Activated CD8-positive, alpha-beta memory T cell treated with anti-CD3 and anti-CD28 coated beads for 1 hour (primary cell): ENCODE measurements around the gene CPZ.

Experiments
- DNase-seq, 2 donors: peaks; one replicate each; pipeline ENCODE4 v3.0.0-alpha.2; 2020; ENCODE audit warnings: low read depth in 1 of 2; ENCODE audit errors: extremely low read depth in 1 of 2

CPZ gene

DNA sequence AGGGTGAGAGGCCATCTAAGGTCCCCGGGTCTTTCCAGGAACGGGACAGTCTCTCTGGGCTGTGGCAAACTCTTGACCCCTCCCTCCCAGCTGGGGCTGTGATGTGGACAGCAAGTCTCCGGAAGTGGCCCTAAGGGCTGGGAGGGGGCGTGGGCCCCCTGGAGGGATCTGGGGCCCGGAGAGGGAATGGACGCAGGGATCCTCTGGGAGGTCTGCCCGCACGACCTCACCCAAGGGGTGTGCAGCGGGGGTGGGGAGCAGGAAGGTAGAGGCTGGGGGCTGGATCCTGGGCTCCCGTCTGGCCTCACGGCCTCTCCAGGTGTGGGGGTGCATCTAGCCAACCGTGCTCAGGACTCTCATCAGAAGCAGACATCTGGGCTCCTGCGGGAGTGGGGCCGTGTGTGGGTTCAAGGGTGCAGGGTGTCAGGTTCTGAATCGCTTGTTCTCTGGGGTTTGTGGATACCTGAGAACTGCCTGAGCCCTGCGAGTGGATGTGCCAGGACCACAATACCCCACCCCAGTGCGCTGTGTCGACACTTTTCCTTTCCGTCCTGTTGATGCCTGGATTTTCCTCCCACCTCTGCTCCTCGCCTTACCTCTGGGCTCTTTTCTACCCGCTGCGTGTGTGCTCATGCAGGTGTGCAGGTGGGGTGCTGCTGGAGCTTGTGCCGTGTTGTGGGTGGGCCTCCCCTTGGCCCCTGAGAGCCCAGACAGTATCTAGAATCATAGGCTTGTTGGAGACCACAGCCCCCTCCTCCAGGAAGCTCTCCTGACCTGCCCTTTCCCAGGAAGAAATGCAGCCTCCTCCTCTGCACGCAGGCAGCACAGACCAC, 915 bp downstream of the CPZ start:
- no peak for DNase-seq

DNA sequence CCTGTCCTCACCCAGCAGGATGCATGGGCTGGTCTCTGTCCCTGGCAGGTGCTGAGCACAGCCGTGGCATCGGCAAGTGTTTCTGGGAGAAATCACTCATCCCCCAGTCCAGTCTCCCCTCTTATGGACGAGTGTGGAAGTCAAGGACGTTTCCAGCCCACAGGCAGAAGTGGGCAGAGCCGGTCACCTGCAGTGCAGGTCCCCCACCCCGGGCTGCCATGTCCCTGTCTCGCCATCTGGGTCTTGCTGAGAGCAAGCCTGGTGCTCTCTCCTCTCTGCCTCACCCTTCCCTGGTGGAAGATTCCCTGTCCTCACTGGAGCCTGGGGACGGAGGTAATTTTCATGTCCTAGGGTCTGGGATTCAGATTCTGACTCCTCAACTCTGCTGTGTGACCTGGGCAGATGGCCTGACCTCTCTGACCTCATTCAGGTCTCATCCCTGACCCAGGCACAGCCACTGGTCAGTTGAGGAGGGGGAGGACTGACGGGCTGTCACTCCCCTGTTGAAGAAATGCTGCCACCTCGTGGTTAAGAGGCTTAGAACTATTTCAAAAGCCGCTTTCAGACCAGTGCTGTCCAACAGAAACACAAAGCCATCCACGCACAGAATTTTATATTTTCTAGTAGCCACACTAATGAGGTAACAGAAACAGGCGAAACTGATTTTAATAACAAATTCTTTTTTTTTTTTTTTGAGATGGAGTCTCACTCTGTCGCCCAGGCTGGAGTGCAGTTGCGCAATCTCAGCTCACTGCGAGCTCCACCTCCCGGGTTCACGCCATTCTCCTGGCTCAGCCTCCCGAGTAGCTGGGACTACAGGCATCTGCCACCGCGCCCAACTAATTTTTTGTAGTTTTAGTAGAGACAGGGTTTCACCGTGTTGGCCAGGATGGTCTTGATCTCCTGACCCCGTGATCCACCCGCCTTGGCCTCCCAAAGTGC, 1.8 kb downstream of the CPZ start:
- no peak for DNase-seq

DNA sequence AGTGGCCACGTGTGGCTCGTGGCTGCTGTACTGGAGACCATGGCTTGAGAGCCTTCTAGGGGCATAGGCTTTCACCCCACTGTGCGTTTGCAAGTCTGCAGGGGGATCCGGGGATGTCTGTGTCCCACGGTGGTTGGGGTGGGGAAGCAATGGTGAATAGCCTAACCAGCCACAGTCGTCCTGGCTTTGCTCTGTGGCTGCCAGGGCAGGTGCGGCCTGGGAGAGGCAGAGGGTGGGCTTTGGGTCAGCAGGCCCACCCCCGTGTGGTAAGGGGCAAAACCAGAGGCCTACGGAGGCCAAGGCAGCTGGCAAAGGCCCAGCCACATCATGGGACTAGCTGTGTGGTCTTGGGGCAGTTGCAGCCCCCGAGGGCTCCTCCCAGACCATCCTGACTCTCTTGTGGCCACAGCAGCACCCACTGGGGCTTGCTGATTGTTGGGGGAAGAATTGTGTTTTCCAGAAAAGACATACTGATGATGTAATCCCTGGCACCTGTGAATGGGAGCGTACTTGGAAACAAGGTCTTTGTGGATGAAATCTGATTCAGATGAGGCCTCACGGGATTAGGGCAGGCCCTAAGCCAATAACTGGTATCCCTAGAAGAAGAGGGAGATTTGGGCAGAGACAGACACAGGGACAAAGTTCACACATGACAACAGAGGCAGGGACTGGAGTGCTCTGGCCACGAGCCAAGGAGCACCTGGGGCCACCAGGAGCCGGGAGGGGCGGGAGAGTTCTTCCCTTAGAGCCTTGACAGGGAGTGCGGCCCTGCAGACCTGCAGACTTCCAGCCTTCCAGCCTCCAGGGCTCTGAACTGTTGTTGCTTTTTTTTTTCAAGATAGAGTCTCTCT, 2.9 kb downstream of the CPZ start:
- no peak for DNase-seq

GRCh38 chr4:8596891-8597290, 4.3 kb downstream of the CPZ start:
- DNase-seq, result no peak

DNA sequence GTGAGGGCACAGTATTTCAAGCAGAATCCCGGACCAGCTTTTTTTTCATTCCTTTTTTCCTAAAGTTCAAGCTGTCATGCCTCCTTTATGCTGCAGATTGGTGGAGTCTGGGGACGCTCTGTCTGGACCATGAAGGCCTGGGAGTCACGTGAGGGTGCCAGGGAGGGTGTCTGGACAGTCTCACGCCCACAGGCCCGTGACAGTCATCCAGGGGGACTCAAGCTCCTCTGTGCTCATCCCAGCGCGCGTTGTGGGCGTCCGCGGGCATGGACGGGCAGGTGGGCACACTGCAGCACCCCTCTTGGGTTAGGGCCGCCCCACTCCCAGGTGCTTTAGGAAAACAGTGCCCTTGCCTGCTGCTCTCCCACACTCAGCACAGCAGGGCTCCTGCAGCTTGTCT, 4.8 kb downstream of the CPZ start:
- no peak for DNase-seq

GRCh38 chr4:8597791-8598190, 5.2 kb downstream of the CPZ start:
- DNase-seq, result no peak

- no peak for DNase-seq
Measured at GRCh38 chr4:8598391-8599090, 6.0 kb downstream of the CPZ start.

DNA sequence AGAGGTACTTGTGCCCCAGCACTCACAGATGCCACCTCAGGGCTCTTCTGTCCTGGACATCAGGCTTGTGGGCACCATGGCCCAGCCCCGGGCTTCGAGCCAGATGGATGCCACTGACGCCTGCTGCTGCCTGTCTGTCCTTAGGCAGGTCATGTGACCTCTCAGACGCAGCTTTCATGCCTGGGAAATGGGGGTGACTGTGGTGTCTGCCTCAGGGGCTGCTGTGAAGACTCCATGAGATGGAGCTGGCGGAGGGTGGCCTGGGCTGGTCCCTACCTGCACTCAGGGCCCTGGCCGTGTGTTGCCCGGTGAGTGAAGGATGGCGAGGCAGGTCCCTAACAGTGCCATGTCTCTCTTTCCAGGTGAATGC, 6.5 kb downstream of the CPZ start:
- no peak for DNase-seq

DNA sequence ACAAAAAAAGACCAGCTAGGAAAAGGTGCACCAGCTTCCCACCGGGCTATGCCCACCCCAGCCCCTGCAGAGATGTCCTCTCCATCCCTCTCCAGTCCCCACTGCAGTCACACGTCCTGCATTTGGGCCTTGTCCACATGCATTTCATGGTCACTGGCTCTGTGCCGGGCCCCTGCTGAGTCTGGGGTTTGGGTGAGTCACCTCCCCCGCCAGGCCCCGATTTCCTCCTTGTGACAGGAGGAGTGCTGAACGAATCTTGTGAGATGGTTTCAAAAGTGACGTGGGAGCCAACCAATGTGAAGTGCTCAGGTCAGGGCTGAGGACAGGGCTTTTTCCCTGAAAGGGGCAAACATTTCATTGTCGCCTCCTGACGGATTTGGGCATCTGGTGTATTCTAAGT, 7.1 kb downstream of the CPZ start:
- no peak for DNase-seq

GRCh38 chr4:8600266-8600665, 7.7 kb downstream of the CPZ start:
- DNase-seq, result no peak

DNA sequence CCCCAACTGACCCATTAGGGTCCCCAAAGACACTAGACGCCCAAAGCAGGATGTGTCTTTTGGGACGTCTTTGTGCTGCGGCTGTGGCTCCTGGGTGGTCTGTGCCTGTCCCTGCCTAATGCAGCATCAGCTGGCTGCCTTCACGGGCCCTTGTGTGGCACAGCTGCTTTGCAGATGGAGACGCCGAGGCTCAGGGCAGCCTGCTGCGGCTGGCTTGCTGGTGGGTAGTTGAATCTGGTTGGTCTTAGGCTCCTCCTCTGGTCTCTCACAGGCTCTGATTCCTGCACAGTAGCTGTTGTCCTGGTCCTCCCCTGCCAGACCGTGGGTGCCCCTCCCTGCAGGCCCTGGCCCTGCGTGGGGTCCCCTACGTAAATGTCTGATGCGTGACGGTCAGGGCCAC, 8.1 kb downstream of the CPZ start:
- DNase-seq, result no peak

DNA sequence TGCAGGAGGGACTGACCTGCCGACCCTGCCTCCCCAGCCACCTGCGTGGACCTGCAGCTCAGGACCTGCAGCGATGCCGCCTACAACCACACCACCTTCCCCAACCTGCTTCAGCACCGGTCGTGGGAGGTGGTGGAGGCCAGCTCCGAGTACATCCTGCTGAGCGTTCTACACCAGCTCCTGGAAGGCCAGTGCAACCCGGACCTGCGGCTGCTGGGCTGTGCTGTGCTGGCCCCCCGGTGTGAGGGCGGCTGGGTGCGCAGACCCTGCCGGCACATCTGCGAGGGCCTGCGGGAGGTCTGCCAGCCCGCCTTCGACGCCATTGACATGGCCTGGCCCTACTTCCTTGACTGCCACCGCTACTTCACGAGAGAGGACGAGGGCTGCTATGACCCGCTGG, 8.5 kb downstream of the CPZ start:
- no peak for DNase-seq

GRCh38 chr4:8601556-8601955, 9.0 kb downstream of the CPZ start:
- no peak for DNase-seq

DNA sequence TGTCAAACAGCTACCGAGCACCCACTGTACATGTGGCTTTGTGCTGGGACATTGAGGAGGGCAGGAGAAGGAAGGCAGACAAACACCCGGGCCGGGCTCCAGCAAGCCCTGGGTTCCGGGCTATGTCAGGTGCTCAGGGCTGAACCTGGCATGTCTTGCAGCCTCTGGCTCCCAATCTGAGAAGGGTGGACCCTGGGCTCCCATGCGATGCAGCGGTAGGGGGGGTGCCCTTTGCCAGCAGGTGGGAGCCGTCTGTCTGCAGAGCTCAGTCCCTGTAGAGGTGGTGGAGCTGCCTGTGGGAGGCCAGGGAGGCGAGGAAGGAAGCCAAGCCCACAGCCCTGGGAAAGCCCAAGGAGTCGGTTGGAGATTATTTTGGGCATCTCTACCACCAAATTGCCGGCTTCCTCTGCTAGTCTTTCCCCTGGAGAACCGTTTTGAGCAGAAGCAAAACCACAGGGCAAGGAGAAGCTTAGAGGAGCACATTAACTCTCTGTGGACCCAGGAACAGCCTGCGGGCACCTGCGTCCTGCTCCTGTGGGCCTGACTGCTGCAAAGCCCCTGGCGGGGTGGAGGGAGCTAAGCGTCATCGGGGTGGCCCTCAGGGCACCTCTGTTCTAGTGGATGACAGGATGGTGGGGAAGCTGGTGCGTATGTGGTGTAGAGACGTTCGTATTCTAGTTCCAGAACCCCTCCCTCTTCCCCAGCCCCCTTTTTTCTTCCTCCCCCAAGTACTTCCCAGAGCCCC, 10.3 kb downstream of the CPZ start:
- DNase-seq, result no peak

DNA sequence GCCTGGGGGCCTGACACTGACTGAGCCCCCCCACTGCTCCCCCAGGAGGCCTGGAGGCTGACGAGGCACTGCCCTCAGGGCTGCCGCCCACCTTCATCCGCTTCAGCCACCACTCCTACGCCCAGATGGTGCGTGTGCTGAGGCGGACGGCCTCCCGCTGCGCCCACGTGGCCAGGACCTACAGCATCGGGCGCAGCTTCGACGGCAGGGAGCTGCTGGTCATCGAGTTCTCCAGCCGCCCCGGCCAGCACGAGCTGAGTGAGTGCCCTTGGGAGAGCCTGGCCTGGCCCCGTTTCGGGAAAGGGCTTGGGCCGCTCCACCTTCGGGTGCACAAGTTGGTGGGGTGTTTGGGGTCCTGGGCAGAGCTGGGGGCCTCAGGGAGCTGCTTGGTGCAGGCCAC, 11.4 kb downstream of the CPZ start:
- DNase-seq, result no peak

GRCh38 chr4:8605289-8605688, 12.7 kb downstream of the CPZ start:
- no peak for DNase-seq

- DNase-seq, result no peak
Measured at GRCh38 chr4:8606476-8606875, 13.9 kb downstream of the CPZ start.

- no peak for DNase-seq
Measured at GRCh38 chr4:8606966-8607365, 14.4 kb downstream of the CPZ start.

GRCh38 chr4:8607603-8608481, 15.3 kb downstream of the CPZ start:
- DNase-seq, result peak in 1 of 2 donors; percentile 22
